GM19099 (cell line): ENCODE measurements around the gene DMAP1.

Experiments
- POLR2A ChIP-seq: IDR thresholded peaks from 3 replicates; pipeline ENCODE4 v1.6.1; 2011; ENCODE audit warnings: low read depth; ENCODE audit not compliant: insufficient read length; ENCODE audit errors: extremely low read depth

The DMAP1 gene

GRCh38 chr1:44239331-44239960 lies 26.2 kb downstream of the DMAP1 start:
- TF ChIP-seq POLR2A = no peak

DNA sequence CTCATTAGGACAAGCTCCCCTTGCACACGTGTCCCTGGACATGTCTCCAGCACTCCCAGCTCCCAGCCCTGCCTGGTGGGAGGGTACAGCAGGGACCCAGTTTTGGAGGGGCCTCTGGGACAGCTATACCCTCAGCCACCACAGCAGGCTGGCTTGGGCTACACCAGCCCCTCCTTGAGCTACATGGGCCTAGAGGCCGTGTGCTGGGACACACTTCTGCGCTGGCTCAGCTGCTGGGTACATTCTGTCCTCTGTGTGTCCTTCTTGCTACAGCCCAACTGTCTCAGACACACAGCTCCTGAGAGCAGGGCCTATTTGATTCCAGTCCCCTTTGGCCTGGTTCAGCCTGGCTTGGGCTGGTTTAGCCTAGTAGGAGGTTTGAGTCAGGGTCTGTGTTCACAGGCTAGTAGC lies 26.7 kb downstream of the DMAP1 start:
- no peak for TF ChIP-seq POLR2A

DNA sequence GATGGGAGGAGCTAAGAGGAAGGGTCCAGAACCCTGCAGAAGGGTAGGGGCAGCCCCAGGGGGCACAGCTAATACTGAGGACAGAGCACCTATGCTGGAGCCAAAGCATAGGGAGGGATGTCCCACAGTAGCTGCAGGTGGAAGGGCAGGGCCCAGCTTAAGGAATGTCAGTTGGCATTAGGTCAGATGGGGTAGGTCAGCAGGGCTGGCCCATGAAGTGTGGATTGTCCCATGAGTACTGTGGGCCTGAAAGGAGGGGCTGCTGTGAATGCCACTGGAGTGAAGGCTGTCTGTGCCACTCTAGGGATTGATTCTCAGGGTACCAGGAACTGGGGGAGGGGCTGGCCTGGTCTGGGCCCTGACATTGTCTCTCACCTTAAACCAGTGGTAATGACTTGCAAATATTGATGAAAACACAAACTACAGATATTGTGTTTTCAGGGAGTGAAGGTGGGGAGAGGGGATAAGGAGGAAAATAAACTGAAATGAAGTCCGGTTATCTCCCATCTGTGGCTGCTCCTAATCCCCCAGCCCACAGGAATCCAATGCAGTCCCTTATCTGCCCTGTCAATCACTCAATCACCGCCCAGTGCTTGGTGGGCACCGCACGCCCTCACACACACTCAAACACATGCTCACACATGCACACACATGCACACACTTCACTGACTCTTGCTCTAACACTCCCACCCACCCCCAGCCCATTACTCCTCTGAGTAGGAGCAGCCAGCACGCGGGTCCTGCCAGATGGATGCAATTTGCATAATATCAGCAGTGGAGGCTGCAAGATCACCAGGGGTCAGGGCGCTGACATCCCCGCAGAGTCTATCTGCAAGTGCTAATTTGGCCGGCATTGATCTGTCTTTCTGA lies 27.8 kb downstream of the DMAP1 start:
- TF ChIP-seq POLR2A = no peak

GRCh38 chr1:44242746-44243145 lies 29.5 kb downstream of the DMAP1 start:
- no peak for TF ChIP-seq POLR2A

GRCh38 chr1:44243782-44244495 lies 30.7 kb downstream of the DMAP1 start:
- TF ChIP-seq POLR2A = no peak

- no peak for TF ChIP-seq POLR2A
Measured at GRCh38 chr1:44244986-44245385, 31.7 kb downstream of the DMAP1 start.

DNA sequence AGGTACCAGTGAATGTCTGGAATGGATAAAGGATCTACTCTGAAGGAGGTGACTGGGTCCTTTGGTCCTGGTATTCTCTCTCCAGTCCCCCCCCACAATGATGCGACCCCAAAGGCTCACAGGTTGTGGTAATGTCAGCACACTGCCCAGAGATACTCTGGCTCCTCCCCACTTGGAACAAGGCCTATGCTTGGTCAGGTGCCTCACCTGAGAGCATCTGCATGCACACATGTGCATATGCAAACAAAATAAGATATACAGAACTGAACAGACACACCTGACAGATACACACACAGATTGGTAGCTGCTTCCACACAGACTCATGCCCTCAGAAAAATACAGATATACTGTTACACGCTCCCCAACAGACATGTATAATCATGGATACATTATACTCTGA lies 33.5 kb downstream of the DMAP1 start:
- TF ChIP-seq POLR2A = no peak

- TF ChIP-seq POLR2A = no peak
Measured at GRCh38 chr1:44249543-44249942, 36.3 kb downstream of the DMAP1 start.

DNA sequence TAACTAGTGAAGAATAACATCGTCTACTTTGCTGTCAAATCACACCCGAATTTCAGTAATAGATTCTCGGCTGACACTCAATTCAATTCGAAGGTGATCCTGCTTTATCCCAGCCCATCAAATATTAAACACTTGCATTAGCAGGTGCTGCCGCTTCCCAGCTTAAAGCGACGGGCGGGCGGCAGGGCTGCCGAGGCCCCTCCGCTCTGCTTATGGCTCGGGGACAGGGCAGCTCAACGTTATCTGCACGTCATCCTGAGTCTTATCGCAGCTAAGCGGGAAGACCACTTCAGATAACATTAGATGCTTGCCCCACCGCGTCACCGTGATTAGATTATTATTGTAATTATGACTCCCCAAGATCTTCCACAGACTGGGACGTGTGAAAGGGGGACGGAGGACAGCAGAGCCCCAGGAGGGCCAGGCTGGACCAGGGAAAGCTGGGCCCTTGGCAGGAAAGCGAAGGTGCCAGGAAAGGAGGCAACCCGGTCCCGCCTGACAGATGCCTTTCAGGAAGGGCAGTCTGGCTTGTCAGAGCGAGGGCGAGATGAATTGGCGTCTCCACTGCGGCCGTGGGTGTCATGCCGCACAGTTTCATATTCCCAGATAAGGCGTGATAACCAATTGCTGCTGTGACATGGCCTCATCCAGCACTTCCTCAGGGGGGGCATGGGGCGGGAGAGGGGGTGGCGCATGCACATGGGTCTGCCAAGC lies 37.0 kb downstream of the DMAP1 start:
- TF ChIP-seq POLR2A = no peak

DNA sequence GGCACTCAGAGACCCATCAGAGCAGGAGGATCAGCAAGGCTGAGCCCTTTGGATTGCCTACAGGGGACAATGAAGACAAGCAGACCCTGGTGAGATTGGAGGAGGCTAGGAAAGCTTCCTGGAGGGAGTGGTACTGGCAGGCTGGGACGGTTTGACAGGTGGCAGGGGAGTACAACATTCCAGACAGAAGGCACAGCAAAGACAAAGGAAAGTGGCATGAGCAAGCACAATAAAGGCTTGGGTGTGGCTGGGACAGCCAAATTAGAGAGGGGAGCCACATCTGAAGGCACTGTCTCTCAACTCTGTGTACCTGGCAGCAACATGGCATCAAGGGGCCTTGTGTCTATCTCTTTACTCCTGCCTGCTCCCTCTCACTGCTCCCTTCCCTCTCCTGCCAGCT lies 38.2 kb downstream of the DMAP1 start:
- TF ChIP-seq POLR2A = no peak

- no peak for TF ChIP-seq POLR2A
Measured at GRCh38 chr1:44251989-44252671, 38.9 kb downstream of the DMAP1 start.

DNA sequence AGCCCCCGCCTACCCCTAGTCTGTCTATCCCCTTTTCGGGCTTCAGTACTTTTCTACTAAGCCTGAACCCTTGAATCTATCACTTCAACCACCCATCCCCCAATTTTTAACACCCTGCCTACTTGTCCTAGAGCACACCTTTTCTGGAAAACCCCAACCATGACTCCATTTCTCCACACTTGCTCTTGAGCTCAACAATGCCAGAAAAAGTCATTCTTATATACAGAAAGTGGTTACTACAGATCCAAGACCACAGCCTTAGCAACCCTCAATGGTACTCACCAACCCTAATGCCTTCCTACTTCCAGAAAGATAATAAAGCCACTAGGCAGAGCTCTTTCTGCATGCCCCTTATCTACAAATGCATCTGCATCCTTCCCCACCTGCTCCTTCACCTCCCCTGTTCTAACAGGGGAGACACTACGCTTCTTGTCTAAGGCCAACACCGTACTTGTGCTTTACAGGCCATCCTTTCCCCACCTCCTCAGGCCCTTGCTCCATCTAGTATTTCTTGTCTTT lies 41.2 kb downstream of the DMAP1 start:
- TF ChIP-seq POLR2A = no peak

- TF ChIP-seq POLR2A = no peak
Measured at GRCh38 chr1:44256762-44257554, 43.7 kb downstream of the DMAP1 start.
